ENCODE measurements around the gene IQCH.

Gene IQCH

GRCh38 chr15:67528513-67528912, 273.9 kb downstream of the IQCH start:
- Mint-ChIP-seq H3K27ac (no peak overlapping the region), H3K4me1 (peaks cover 32% of the 10 kb centered on the region), H3K4me3 (peak overlapping the region; percentile 58), H3K9me3 (no peaks in the 10 kb centered on the region), H3K27me3 (ENCODE audit: low read depth, poor library complexity) (peaks cover 2% of the 10 kb centered on the region), H3K36me3 (ENCODE audit: low read depth) (peaks cover 33% of the 10 kb centered on the region)
- DNase-seq: no peak
- TF ChIP-seq CTCF (IDR thresholded peaks at IDR 0.05): no peak

- H3K36me3 Mint-ChIP-seq (ENCODE audit: low read depth): peaks cover 25% of the 10 kb centered on the region
- peaks cover 22% of the 10 kb centered on the region for H3K4me1 Mint-ChIP-seq
- no peaks in the 10 kb centered on the region for H3K9me3 Mint-ChIP-seq
- no peak overlapping the region for H3K4me3 Mint-ChIP-seq
- TF ChIP-seq CTCF (IDR thresholded peaks at IDR 0.05): no peak
- no peak for DNase-seq
- no peak overlapping the region for H3K27ac Mint-ChIP-seq
- H3K27me3 Mint-ChIP-seq (ENCODE audit: low read depth, poor library complexity): peaks cover 2% of the 10 kb centered on the region
These were observed 276.9 kb downstream of the IQCH start for GRCh38 chr15:67531379-67531914.

GRCh38 chr15:67533873-67534272, 279.3 kb downstream of the IQCH start:
- no peak for TF ChIP-seq CTCF (IDR thresholded peaks at IDR 0.05)
- no peak for DNase-seq
- no peak overlapping the region for H3K27ac Mint-ChIP-seq
- H3K4me1 Mint-ChIP-seq: peaks cover 4% of the 10 kb centered on the region
- no peaks in the 10 kb centered on the region for H3K9me3 Mint-ChIP-seq
- H3K4me3 Mint-ChIP-seq: no peak overlapping the region
- peaks cover 4% of the 10 kb centered on the region for H3K27me3 Mint-ChIP-seq (ENCODE audit: low read depth, poor library complexity)
- H3K36me3 Mint-ChIP-seq (ENCODE audit: low read depth): peaks cover 6% of the 10 kb centered on the region

GRCh38 chr15:67534360-67534759, 279.8 kb downstream of the IQCH start:
- Mint-ChIP-seq H3K27ac (no peak overlapping the region), H3K27me3 (ENCODE audit: low read depth, poor library complexity) (peaks cover 8% of the 10 kb centered on the region), H3K4me3 (no peak overlapping the region), H3K36me3 (ENCODE audit: low read depth) (peaks cover 6% of the 10 kb centered on the region), H3K4me1 (no peaks in the 10 kb centered on the region), H3K9me3 (no peaks in the 10 kb centered on the region)
- TF ChIP-seq CTCF (IDR thresholded peaks at IDR 0.05): no peak
- no peak for DNase-seq

GRCh38 chr15:67537771-67538170, 283.2 kb downstream of the IQCH start:
- H3K9me3 Mint-ChIP-seq: no peaks in the 10 kb centered on the region
- TF ChIP-seq CTCF (IDR thresholded peaks at IDR 0.05): no peak
- no peak for DNase-seq
- no peaks in the 10 kb centered on the region for H3K36me3 Mint-ChIP-seq (ENCODE audit: low read depth)
- H3K4me1 Mint-ChIP-seq: peaks cover 13% of the 10 kb centered on the region
- peaks cover 7% of the 10 kb centered on the region for H3K27me3 Mint-ChIP-seq (ENCODE audit: low read depth, poor library complexity)
- H3K27ac Mint-ChIP-seq: no peak overlapping the region
- H3K4me3 Mint-ChIP-seq: no peak overlapping the region
